Measurements from ENCODE around the gene EFCC1.

GRCh38 chr3:129005526-129006303 is 4.6 kb downstream of the EFCC1 start:
- TF ChIP-seq CTCF (IDR thresholded peaks at IDR 0.05) (no peak), EP300 (IDR thresholded peaks at IDR 0.05) (no peak), POLR2A (IDR thresholded peaks at IDR 0.05) (no peak)

All from tibial nerve (tissue), 4 donors.